ENCODE results near the gene HHAT. TPM values are rescaled to one million over a fixed set of nuclear protein-coding genes. Genes with fewer than 3 reads are reported as not detected.

HHAT gene
- total RNA-seq, 1 experiment from 2014 or later: 3.0 TPM

GRCh38 chr1:210489491-210489890 is 160.8 kb downstream of the HHAT start:
- no peaks in the 10 kb centered on the region for H3K9me3 ChIP-seq (ENCODE audit: low read depth, low read length, poor library complexity, severe bottlenecking)
- POLR2A ChIA-PET (ENCODE audit: low non-redundant PET): no interaction called here

DNA sequence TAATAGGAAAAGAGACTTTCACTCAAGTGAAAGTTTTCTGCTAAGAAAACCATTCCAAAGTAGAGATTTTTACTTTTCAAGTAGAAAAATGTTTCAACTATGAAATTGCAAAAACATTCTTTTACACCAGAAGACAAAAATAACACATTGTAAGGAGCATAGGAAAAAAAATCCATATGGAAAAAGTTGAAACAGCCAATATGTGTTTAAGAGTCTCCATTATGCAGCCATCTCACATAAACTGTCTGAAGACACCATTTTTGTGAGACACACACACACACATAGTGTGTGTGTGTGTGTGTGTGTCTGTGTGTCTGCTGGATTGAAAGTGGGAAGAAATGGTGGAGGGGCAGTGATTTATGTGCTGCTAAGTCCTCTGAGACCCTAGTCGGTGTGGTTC is 162.1 kb downstream of the HHAT start:
- Histone ChIP-seq H3K27ac (ENCODE audit: low read depth, low read length, poor library complexity, severe bottlenecking) (no peak overlapping the region), H3K27me3 (replicated peaks; ENCODE audit: insufficient read depth, low read depth, low read length, poor library complexity) (peaks cover 11% of the 10 kb centered on the region), H3K4me1 (ENCODE audit: insufficient read depth, low read length, poor library complexity, severe bottlenecking) (no peaks in the 10 kb centered on the region), H3K4me3 (ENCODE audit: low read depth, low read length, poor library complexity, severe bottlenecking) (no peak overlapping the region), H3K36me3 (ENCODE audit: insufficient read depth, low read length, poor library complexity, severe bottlenecking) (no peaks in the 10 kb centered on the region), H3K9me3 (ENCODE audit: low read depth, low read length, poor library complexity, severe bottlenecking) (no peaks in the 10 kb centered on the region)
- no TSS peak for BruUV-seq (replicated peaks)
- TF ChIP-seq CTCF (conservative IDR thresholded peaks at IDR 0.05; ENCODE audit: low read depth, low read length) (no peak), EZH2 (IDR thresholded peaks at IDR 0.05; ENCODE audit: borderline replicate concordance, low read depth, low read length, poor library complexity, severe bottlenecking) (no peak)
- ChIA-PET CTCF (no interaction called here), POLR2A (ENCODE audit: low non-redundant PET) (no interaction called here)
- intact Hi-C loops (cut with micrococcal nuclease; ENCODE audit: unreplicated experiment): no loop called here
- DNase-seq (ENCODE audit: low spot score): no peak

More at GRCh38 chr1:210489491-210489890, 160.8 kb downstream of the HHAT start:
- TF ChIP-seq CTCF (conservative IDR thresholded peaks at IDR 0.05; ENCODE audit: low read depth, low read length): no peak
- no peak for TF ChIP-seq EZH2 (IDR thresholded peaks at IDR 0.05; ENCODE audit: borderline replicate concordance, low read depth, low read length, poor library complexity, severe bottlenecking)
- intact Hi-C loops (cut with micrococcal nuclease; ENCODE audit: unreplicated experiment): no loop called here
- Histone ChIP-seq H3K4me3 (ENCODE audit: low read depth, low read length, poor library complexity, severe bottlenecking) (no peak overlapping the region), H3K27ac (ENCODE audit: low read depth, low read length, poor library complexity, severe bottlenecking) (no peak overlapping the region), H3K27me3 (replicated peaks; ENCODE audit: insufficient read depth, low read depth, low read length, poor library complexity) (peaks cover 11% of the 10 kb centered on the region), H3K36me3 (ENCODE audit: insufficient read depth, low read length, poor library complexity, severe bottlenecking) (no peaks in the 10 kb centered on the region), H3K4me1 (ENCODE audit: insufficient read depth, low read length, poor library complexity, severe bottlenecking) (no peaks in the 10 kb centered on the region)
- CTCF ChIA-PET: no interaction called here
- BruUV-seq (replicated peaks): no TSS peak
- no peak for DNase-seq (ENCODE audit: low spot score)

- Histone ChIP-seq H3K4me3 (ENCODE audit: low read depth, low read length, poor library complexity, severe bottlenecking) (no peak overlapping the region), H3K27me3 (replicated peaks; ENCODE audit: insufficient read depth, low read depth, low read length, poor library complexity) (peaks cover 3% of the 10 kb centered on the region), H3K36me3 (ENCODE audit: insufficient read depth, low read length, poor library complexity, severe bottlenecking) (no peaks in the 10 kb centered on the region), H3K27ac (ENCODE audit: low read depth, low read length, poor library complexity, severe bottlenecking) (no peak overlapping the region), H3K4me1 (ENCODE audit: insufficient read depth, low read length, poor library complexity, severe bottlenecking) (no peaks in the 10 kb centered on the region), H3K9me3 (ENCODE audit: low read depth, low read length, poor library complexity, severe bottlenecking) (no peaks in the 10 kb centered on the region)
- BruUV-seq (replicated peaks): no TSS peak
- CTCF ChIA-PET: no interaction called here
- no peak for DNase-seq (ENCODE audit: low spot score)
- POLR2A ChIA-PET (ENCODE audit: low non-redundant PET): no interaction called here
- intact Hi-C loops (cut with micrococcal nuclease; ENCODE audit: unreplicated experiment): no loop called here
- TF ChIP-seq EZH2 (IDR thresholded peaks at IDR 0.05; ENCODE audit: borderline replicate concordance, low read depth, low read length, poor library complexity, severe bottlenecking) (no peak), CTCF (conservative IDR thresholded peaks at IDR 0.05; ENCODE audit: low read depth, low read length) (no peak)
Observed at GRCh38 chr1:210496063-210496462, 167.4 kb downstream of the HHAT start.
